Caco-2 (cell line): ENCODE measurements around the gene CIC. TPM values are rescaled to one million over a fixed set of nuclear protein-coding genes. Genes with fewer than 3 reads are reported as not detected.

Source experiments
- BruUV-seq: library from RNA; stranded (reverse); fragments of 400-500 nt; replicated peaks from 2 replicates; lab custom pipeline; 2021; lab: Mats Ljungman, UMichigan
- CTCF ChIA-PET: fragments of 300-600 bp; sonication (Branson Sonifier 250); formaldehyde crosslinking; loops from one replicate; lab custom pipeline; 2022; ENCODE audit warnings: antibody characterized with exemption; lab: Charles Lee
- POLR2A ChIA-PET: fragments of 300-600 bp; sonication (Branson Sonifier 250); formaldehyde crosslinking; loops from one replicate; lab custom pipeline; 2022; ENCODE audit warnings: antibody characterized with exemption; lab: Charles Lee
- DNase-seq, 2 experiments: peaks; one replicate each; pipeline versions ENCODE4 v3.0.0 to v3.0.0-alpha.2; 2020 to 2022
- H3K27me3 ChIP-seq: replicated peaks from 2 replicates; pipeline ENCODE4 v1.6.0; 2011; ENCODE audit warnings: low read length; ENCODE audit not compliant: control insufficient read depth, insufficient read depth
- H3K36me3 ChIP-seq: 2 replicates; pipeline ENCODE4 v1.5.1; 2011; ENCODE audit warnings: low read length; ENCODE audit not compliant: control insufficient read depth, insufficient read depth
- H3K4me1 ChIP-seq: fragments of 250-450 bp; sonication (Bioruptor Pico); 2 replicates; pipeline ENCODE4 v1.5.1; 2020; ENCODE audit warnings: mild to moderate bottlenecking
- H3K4me3 ChIP-seq: 2 replicates; pipeline ENCODE4 v1.5.1; 2011; ENCODE audit warnings: low read depth, mild to moderate bottlenecking, control low read depth, low read length
- H3K9me3 ChIP-seq: fragments of 250-450 bp; sonication (Bioruptor Pico); 2 replicates; pipeline ENCODE4 v1.5.1; 2020; ENCODE audit warnings: mild to moderate bottlenecking, moderate library complexity
- H3K27ac Mint-ChIP-seq: one replicate; pipeline ENCODE4 v1.8.0; 2022; ENCODE audit warnings: mixed read lengths; ENCODE audit not compliant: unreplicated experiment
- H3K27me3 Mint-ChIP-seq: one replicate; pipeline ENCODE4 v1.8.0; 2022; ENCODE audit warnings: mixed read lengths; ENCODE audit not compliant: insufficient read depth, unreplicated experiment
- H3K36me3 Mint-ChIP-seq: one replicate; pipeline ENCODE4 v1.8.0; 2022; ENCODE audit warnings: mild to moderate bottlenecking, mixed read lengths; ENCODE audit not compliant: insufficient read depth, unreplicated experiment
- H3K4me1 Mint-ChIP-seq: one replicate; pipeline ENCODE4 v1.8.0; 2022; ENCODE audit warnings: low read depth, mixed read lengths; ENCODE audit not compliant: unreplicated experiment
- H3K4me3 Mint-ChIP-seq: one replicate; pipeline ENCODE4 v1.8.0; 2022; ENCODE audit warnings: mild to moderate bottlenecking, moderate library complexity, mixed read lengths; ENCODE audit not compliant: unreplicated experiment
- H3K9me3 Mint-ChIP-seq: one replicate; pipeline ENCODE4 v1.8.0; 2022; ENCODE audit warnings: mixed read lengths; ENCODE audit not compliant: unreplicated experiment
- intact Hi-C: fragments of 100-400 bp; cut with micrococcal nuclease; formaldehyde crosslinking; loops from one replicate; pipeline ENCODE4 v1.10.0; 2022; ENCODE audit not compliant: unreplicated experiment
- total RNA-seq: library from RNA; stranded (reverse); gene quantifications from 2 replicates; pipeline ENCODE4 v1.2.3, GENCODE V29; 2022
- TF ChIP-seq, protein P1 (sequence below), 2 experiments: fragments of 200-600 bp in 1 of 2; IDR thresholded peaks; 1 replicate in 1 of 2; 2 replicates in 1 of 2; pipeline versions ENCODE4 v1.5.1 to v1.8.0; 2011 to 2022; ENCODE audit warnings: antibody characterized with exemption in 1 of 2, control low read depth in 1 of 2, inconsistent platforms in 1 of 2, low read depth in 1 of 2, low read length in 1 of 2, mild to moderate bottlenecking in 1 of 2, moderate library complexity in 1 of 2; ENCODE audit not compliant: insufficient read depth in 1 of 2, severe bottlenecking in 1 of 2, unreplicated experiment in 1 of 2

The CIC gene
- total RNA-seq, 1 experiment from 2014 or later: 47.8 TPM

DNA sequence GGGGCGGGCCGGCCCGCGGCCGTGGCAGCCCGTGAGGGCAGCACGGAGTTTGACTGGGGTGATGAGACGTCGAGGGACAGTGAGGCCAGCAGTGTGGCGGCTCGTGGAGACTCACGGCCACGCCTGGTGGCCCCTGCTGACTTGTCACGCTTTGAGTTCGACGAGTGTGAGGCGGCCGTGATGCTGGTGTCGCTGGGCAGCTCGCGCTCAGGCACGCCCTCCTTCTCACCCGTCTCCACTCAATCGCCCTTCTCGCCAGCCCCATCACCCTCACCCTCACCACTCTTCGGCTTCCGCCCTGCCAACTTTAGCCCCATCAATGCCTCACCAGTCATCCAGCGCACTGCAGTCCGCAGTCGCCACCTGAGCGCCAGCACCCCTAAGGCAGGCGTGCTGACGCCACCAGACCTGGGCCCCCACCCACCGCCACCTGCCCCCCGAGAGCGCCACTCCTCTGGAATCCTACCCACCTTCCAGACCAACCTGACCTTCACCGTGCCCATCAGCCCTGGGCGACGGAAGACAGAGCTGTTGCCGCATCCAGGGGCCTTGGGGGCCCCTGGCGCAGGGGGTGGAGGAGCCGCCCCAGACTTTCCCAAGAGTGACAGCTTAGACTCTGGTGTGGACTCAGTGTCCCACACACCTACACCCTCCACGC lies 4.5 kb downstream of the CIC start:
- peaks cover 6% of the 10 kb centered on the region for H3K4me1 Mint-ChIP-seq
- Histone ChIP-seq H3K36me3 (no peaks in the 10 kb centered on the region), H3K4me1 (peaks cover 10% of the 10 kb centered on the region; the same call in 1 of the 2 replicates), H3K9me3 (no peaks in the 10 kb centered on the region), H3K27me3 (no peaks in the 10 kb centered on the region), H3K4me3 (no peak overlapping the region)
- no TSS peak for BruUV-seq
- ChIA-PET CTCF (interaction anchor here (0.6 kb wide), 1 partner anchor 11 kb away, joined by 3 read pairs; no protein-coding TSS in a partner anchor), POLR2A (interaction anchor here (0.7 kb wide), 1 partner anchor 1008 kb away, joined by 5 read pairs; no protein-coding TSS in a partner anchor)
- DNase-seq: no peak
- H3K4me3 Mint-ChIP-seq: no peak overlapping the region
- no peaks in the 10 kb centered on the region for H3K9me3 Mint-ChIP-seq
- H3K27me3 Mint-ChIP-seq: no peaks in the 10 kb centered on the region
- no peak overlapping the region for H3K27ac Mint-ChIP-seq
- intact Hi-C loops: no loop called here
- TF ChIP-seq, protein P1, sequence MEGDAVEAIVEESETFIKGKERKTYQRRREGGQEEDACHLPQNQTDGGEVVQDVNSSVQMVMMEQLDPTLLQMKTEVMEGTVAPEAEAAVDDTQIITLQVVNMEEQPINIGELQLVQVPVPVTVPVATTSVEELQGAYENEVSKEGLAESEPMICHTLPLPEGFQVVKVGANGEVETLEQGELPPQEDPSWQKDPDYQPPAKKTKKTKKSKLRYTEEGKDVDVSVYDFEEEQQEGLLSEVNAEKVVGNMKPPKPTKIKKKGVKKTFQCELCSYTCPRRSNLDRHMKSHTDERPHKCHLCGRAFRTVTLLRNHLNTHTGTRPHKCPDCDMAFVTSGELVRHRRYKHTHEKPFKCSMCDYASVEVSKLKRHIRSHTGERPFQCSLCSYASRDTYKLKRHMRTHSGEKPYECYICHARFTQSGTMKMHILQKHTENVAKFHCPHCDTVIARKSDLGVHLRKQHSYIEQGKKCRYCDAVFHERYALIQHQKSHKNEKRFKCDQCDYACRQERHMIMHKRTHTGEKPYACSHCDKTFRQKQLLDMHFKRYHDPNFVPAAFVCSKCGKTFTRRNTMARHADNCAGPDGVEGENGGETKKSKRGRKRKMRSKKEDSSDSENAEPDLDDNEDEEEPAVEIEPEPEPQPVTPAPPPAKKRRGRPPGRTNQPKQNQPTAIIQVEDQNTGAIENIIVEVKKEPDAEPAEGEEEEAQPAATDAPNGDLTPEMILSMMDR (IDR thresholded peaks at IDR 0.05; ENCODE audit: insufficient read depth in 1 of 2, low read depth in 1 of 2, low read length in 1 of 2, severe bottlenecking in 1 of 2, unreplicated experiment in 1 of 2): no peak
- peaks cover 11% of the 10 kb centered on the region for H3K36me3 Mint-ChIP-seq

DNA sequence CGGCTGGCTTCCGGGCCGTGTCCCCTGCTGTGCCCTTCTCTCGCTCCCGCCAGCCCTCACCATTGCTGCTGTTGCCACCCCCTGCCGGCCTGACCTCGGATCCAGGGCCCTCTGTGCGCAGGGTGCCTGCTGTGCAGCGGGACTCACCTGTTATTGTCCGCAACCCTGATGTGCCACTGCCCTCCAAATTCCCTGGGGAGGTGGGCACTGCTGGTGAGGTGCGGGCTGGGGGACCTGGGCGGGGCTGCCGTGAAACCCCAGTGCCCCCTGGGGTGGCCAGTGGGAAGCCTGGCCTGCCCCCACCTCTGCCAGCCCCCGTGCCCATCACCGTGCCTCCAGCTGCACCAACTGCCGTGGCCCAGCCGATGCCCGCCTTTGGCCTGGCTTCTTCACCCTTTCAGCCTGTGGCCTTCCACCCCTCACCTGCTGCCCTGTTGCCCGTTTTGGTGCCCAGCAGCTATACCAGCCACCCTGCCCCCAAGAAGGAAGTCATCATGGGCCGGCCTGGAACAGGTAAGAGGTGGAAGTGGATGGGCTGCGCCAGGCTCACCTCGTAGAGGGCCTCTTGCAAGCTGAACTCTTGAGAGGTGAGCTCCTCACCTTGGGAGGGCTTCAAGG lies 5.1 kb downstream of the CIC start:
- ChIA-PET CTCF (no interaction called here), POLR2A (interaction anchor here (0.7 kb wide), 1 partner anchor 1008 kb away, joined by 5 read pairs; no protein-coding TSS in a partner anchor)
- H3K4me3 ChIP-seq: no peak overlapping the region
- peaks cover 14% of the 10 kb centered on the region for H3K36me3 Mint-ChIP-seq
- intact Hi-C loops: no loop called here
- no peak for DNase-seq
- no peaks in the 10 kb centered on the region for H3K27me3 ChIP-seq
- no peaks in the 10 kb centered on the region for H3K27me3 Mint-ChIP-seq
- no peak overlapping the region for H3K27ac Mint-ChIP-seq
- H3K36me3 ChIP-seq: no peaks in the 10 kb centered on the region
- BruUV-seq: no TSS peak
- TF ChIP-seq, protein P1 (IDR thresholded peaks at IDR 0.05; ENCODE audit: insufficient read depth in 1 of 2, low read depth in 1 of 2, low read length in 1 of 2, severe bottlenecking in 1 of 2, unreplicated experiment in 1 of 2): no peak
- no peaks in the 10 kb centered on the region for H3K9me3 ChIP-seq
- peaks cover 9% of the 10 kb centered on the region for H3K4me1 Mint-ChIP-seq
- no peaks in the 10 kb centered on the region for H3K9me3 Mint-ChIP-seq
- no peak overlapping the region for H3K4me3 Mint-ChIP-seq
- peaks cover 13% of the 10 kb centered on the region; the same call in 1 of the 2 replicates for H3K4me1 ChIP-seq

DNA sequence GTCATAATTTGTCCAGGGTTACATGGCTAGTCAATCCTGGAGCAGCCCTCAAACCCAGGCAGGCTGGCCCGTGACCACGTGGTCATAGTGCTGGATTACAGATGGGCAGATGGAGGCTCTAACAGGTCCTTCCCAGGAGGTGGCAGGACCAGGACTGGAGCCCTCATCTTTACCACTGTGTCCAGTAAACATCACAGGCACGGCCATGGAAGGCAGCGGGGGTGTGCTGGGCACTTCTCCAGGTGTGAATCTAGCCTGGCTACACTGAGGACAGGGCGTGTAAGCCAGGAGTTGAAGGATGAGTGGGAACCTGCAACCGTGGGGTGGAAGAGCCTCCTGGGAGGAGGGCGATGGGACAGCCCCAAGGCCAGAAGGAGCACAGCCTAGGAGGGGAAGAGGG lies 6.1 kb downstream of the CIC start:
- ChIA-PET CTCF (no interaction called here), POLR2A (no interaction called here)
- H3K27ac Mint-ChIP-seq: no peak overlapping the region
- peaks cover 13% of the 10 kb centered on the region; the same call in 1 of the 2 replicates for H3K4me1 ChIP-seq
- no peaks in the 10 kb centered on the region for H3K9me3 Mint-ChIP-seq
- DNase-seq: no peak
- intact Hi-C loops: no loop called here
- no peak overlapping the region for H3K4me3 ChIP-seq
- no TSS peak for BruUV-seq
- H3K4me3 Mint-ChIP-seq: no peak overlapping the region
- H3K4me1 Mint-ChIP-seq: peaks cover 16% of the 10 kb centered on the region
- no peaks in the 10 kb centered on the region for H3K36me3 ChIP-seq
- TF ChIP-seq, protein P1 (IDR thresholded peaks at IDR 0.05; ENCODE audit: insufficient read depth in 1 of 2, low read depth in 1 of 2, low read length in 1 of 2, severe bottlenecking in 1 of 2, unreplicated experiment in 1 of 2): no peak
- peaks cover 15% of the 10 kb centered on the region for H3K36me3 Mint-ChIP-seq
- H3K27me3 Mint-ChIP-seq: no peaks in the 10 kb centered on the region
- no peaks in the 10 kb centered on the region for H3K9me3 ChIP-seq
- H3K27me3 ChIP-seq: no peaks in the 10 kb centered on the region
